Body of pancreas (tissue), 4 donors: ENCODE data around the gene PRSS33. TPM values are rescaled to one million over a fixed set of nuclear protein-coding genes. Genes with fewer than 3 reads are reported as not detected.

Experiments
- ATAC-seq: fragments of 150-250 bp; one replicate; pipeline ENCODE4 v1.9.1; 2016
- DNase-seq, 4 donors: peaks; one replicate each; pipeline ENCODE4 v3.0.0-alpha.2; 2019
- H3K27ac ChIP-seq, 4 donors: fragments of 200-600 bp; sonication (generic); 1 replicate in 3 of 4; 2 replicates in 1 of 4; pipeline versions ENCODE4 v1.5.1 to v1.6.1; 2016 to 2019; ENCODE audit warnings: mild to moderate bottlenecking in 1 of 4, mixed read lengths in 1 of 4, moderate library complexity in 1 of 4
- H3K27me3 ChIP-seq, 2 donors: fragments of 200-600 bp; sonication (generic); one replicate each; pipeline ENCODE4 v1.6.0; 2016; ENCODE audit warnings: mild to moderate bottlenecking in 1 of 2
- H3K36me3 ChIP-seq, 2 donors: fragments of 200-600 bp; sonication (generic); replicated peaks in 1 of 2; 2 replicates each; pipeline ENCODE4 v1.5.1; 2016; ENCODE audit warnings: low read depth in 2 of 2; ENCODE audit not compliant: insufficient read depth in 1 of 2
- H3K4me1 ChIP-seq: fragments of 200-600 bp; sonication (generic); one replicate; pipeline ENCODE4 v1.6.0; 2016
- H3K4me3 ChIP-seq, 2 donors: fragments of 200-600 bp; sonication (generic); 1 replicate in 1 of 2; 2 replicates in 1 of 2; pipeline ENCODE4 v1.5.1; 2016 to 2019
- H3K9me3 ChIP-seq, 3 donors: fragments of 200-600 bp; sonication (generic); 1 replicate in 2 of 3; 2 replicates in 1 of 3; pipeline ENCODE4 v1.5.1; 2016
- POLR2A ChIP-seq, 3 donors: fragments of 450-650 bp; IDR thresholded peaks; one replicate each; pipeline ENCODE4 v1.6.1; 2016; ENCODE audit warnings: antibody characterized with exemption in 3 of 3, mild to moderate bottlenecking in 2 of 3
- WGBS, 2 donors: methylation state at CpG; one replicate each; pipeline ENCODE4 v1.1.5; 2017; 5-methylcytosine and 5-hydroxymethylcytosine counted together
- intact Hi-C: fragments of 100-400 bp; cut with DNase I; formaldehyde crosslinking; loops from one replicate; pipeline ENCODE4 v1.15.1; 2023
- small RNA-seq: library from RNA; depleted of rRNA; stranded (forward); fragments of <200 nt; gene quantifications from one replicate; pipeline ENCODE3, GENCODE V24; 2016
- total RNA-seq, 2 donors: library from RNA; depleted of rRNA; stranded (reverse); fragments of >200 nt; gene quantifications; one replicate each; pipeline ENCODE4 v1.1.0, GENCODE V29; 2016
- TF ChIP-seq, protein P1 (sequence below), 7 experiments: fragments of 450-650 bp in 4 of 7; fragments of 200-600 bp in 3 of 7; sonication (generic) in 3 of 7; IDR thresholded peaks; one replicate each; pipeline ENCODE4 v1.5.1; 2016 to 2019; ENCODE audit warnings: antibody characterized with exemption in 7 of 7

Gene PRSS33
- total RNA-seq, 2 donors from 2014 or later: not detected

DNA sequence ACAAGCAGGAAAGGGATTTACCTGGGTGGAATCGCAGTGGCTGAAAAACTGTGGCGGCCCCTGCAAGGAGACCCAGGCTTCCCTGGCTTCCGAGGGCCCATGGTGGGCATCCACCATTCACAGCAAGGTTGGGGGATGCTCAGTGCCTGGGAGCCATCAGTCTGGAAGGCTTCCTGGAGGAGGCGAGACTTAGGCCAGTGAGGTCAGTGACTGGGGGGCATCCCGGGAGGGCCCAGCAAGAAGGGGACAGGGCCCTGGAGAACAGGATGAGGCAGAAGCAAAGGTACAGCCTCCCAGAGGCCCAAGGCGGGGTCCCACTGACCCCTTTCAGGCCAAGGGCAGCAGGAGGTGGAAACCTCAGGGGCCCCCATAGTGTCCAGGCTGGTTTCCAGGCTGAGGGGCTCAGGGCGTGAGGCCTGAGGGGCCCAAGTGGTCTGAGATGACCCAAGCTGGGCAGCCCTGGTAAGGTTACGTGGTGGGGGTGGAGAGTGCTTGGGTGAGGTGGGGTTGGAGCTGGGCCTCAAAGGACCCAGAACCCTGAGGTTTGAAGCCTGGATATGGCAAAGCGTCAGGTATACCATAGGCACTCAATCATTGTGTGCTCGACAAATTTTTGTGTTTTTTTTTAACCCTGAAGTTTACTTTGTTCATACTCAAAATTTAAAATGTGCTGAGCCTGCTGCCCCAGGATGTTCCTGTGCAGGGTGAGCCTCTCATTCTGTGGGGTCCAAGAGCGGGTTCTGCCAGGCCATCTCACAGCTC, 50.7 kb downstream of the PRSS33 start:
- DNase-seq (no peak), ATAC-seq (no peak)
- Histone ChIP-seq H3K36me3 (no peaks in the 10 kb centered on the region), H3K27ac (no peak overlapping the region), H3K4me1 (no peaks in the 10 kb centered on the region), H3K4me3 (no peak overlapping the region), H3K27me3 (no peaks in the 10 kb centered on the region), H3K9me3 (no peaks in the 10 kb centered on the region)
- 76 to 83% methylated on average over 5 to 11 of the region's 11 CpGs for WGBS, 2 donors
- intact Hi-C loops: no loop called here
- TF ChIP-seq, protein P1, sequence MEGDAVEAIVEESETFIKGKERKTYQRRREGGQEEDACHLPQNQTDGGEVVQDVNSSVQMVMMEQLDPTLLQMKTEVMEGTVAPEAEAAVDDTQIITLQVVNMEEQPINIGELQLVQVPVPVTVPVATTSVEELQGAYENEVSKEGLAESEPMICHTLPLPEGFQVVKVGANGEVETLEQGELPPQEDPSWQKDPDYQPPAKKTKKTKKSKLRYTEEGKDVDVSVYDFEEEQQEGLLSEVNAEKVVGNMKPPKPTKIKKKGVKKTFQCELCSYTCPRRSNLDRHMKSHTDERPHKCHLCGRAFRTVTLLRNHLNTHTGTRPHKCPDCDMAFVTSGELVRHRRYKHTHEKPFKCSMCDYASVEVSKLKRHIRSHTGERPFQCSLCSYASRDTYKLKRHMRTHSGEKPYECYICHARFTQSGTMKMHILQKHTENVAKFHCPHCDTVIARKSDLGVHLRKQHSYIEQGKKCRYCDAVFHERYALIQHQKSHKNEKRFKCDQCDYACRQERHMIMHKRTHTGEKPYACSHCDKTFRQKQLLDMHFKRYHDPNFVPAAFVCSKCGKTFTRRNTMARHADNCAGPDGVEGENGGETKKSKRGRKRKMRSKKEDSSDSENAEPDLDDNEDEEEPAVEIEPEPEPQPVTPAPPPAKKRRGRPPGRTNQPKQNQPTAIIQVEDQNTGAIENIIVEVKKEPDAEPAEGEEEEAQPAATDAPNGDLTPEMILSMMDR (IDR thresholded peaks at IDR 0.05): no peak
- no peak for TF ChIP-seq POLR2A (IDR thresholded peaks at IDR 0.05)

DNA sequence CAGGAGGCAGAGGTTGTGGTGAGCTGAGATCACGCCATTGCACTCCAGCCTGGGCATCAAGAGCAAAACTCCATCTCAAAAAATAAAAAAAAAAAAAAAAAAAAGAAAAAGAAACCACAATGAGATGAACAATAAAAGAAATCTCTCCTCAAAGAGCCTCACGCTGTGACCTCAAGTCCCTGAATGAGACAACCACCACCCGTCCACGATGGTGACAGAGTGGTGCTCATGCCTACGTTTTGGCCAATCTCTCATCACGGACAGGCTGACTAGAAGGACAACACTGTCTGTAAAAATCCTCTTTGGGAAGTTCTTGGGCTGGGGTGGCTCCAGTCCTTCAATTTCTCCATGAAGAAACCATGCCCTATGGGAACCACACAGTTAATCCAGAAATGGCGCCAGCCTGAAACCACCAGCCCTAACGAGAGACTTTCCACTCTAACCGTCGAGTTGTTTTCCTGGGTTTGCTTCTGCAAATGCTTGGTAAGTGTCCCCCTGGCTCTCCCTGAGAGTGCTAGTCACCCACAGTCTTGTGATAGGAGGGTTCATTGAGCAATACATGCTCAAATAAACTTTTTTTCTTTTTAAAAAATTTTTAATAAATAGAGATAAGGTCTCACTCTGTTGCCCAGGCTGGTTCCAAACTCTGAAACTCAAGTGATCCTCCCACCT, 52.4 kb downstream of the PRSS33 start:
- WGBS, 2 donors: 61 to 62% methylated on average over 10 of the region's 10 CpGs

More for the DNA sequence above, 52.4 kb downstream of the PRSS33 start:
- Histone ChIP-seq H3K27ac (no peak overlapping the region), H3K27me3 (no peaks in the 10 kb centered on the region), H3K36me3 (no peaks in the 10 kb centered on the region), H3K9me3 (no peaks in the 10 kb centered on the region), H3K4me3 (no peak overlapping the region), H3K4me1 (no peaks in the 10 kb centered on the region)
- TF ChIP-seq POLR2A (IDR thresholded peaks at IDR 0.05): no peak
- TF ChIP-seq, protein P1 (IDR thresholded peaks at IDR 0.05): no peak
- DNase-seq (no peak), ATAC-seq (no peak)
- intact Hi-C loops: no loop called here

Small RNA genes lying within 50 kb of the gene (small RNA-seq; reads per million reads assigned to genes)
- not detected for gene SNORA3C

Other genes starting within 250 kb of the PRSS33 start
- gene PDPK1, start 249.5 kb downstream of the PRSS33 start, total RNA-seq: 10 to 100 TPM; 20.5 to 28.0 TPM
- gene KCTD5, start 105.0 kb downstream of the PRSS33 start, total RNA-seq: 1 to 10 TPM; 6.2 to 7.3 TPM
- 1 to 10 TPM in 1 of 2 donors, not detected in 1; 2.1 TPM for gene PRSS27, start 67.3 kb downstream of the PRSS33 start, total RNA-seq
- 1,000 to 10,000 TPM in 1 of 2 donors, 100 to 1,000 TPM in 1; 231 to 1,198 TPM for gene SRRM2, start 34.9 kb downstream of the PRSS33 start, total RNA-seq
- gene ELOB, start 10.3 kb downstream of the PRSS33 start, total RNA-seq: 100 to 1,000 TPM in 1 of 2 donors, 10 to 100 TPM in 1; 77.5 to 186 TPM
- gene PRSS41, start 10.9 kb upstream of the PRSS33 start, total RNA-seq: not detected
- gene PRSS21, start 29.7 kb upstream of the PRSS33 start, total RNA-seq: 1 to 10 TPM in 1 of 2 donors, under 1 TPM in 1; 0.66 to 1.6 TPM
- gene ZG16B, start 42.7 kb upstream of the PRSS33 start, total RNA-seq: not detected
- 10 to 100 TPM in 1 of 2 donors, 1 to 10 TPM in 1; 3.6 to 19.4 TPM for gene PRSS22, start 70.6 kb upstream of the PRSS33 start, total RNA-seq
- 10 to 100 TPM; 23.6 to 49.1 TPM for gene FLYWCH2, start 95.7 kb upstream of the PRSS33 start, total RNA-seq
- 10 to 100 TPM; 24.6 to 53.7 TPM for gene FLYWCH1, start 124.4 kb upstream of the PRSS33 start, total RNA-seq
- 1 to 10 TPM in 1 of 2 donors, not detected in 1; 6.3 TPM for gene KREMEN2, start 176.7 kb upstream of the PRSS33 start, total RNA-seq
- 10 to 100 TPM in 1 of 2 donors, 1 to 10 TPM in 1; 8.8 to 13.2 TPM for gene PAQR4, start 181.8 kb upstream of the PRSS33 start, total RNA-seq
- gene PKMYT1, start 192.9 kb upstream of the PRSS33 start, total RNA-seq: under 1 TPM in 1 of 2 donors, not detected in 1; 0.26 TPM
- 10 to 100 TPM in 1 of 2 donors, 1 to 10 TPM in 1; 4.7 to 11.2 TPM for gene CLDN9, start 225.4 kb upstream of the PRSS33 start, total RNA-seq
- under 1 TPM; 0.33 to 0.78 TPM for gene CLDN6, start 230.6 kb upstream of the PRSS33 start, total RNA-seq
- 100 to 1,000 TPM; 132 to 229 TPM for gene TNFRSF12A, start 232.8 kb upstream of the PRSS33 start, total RNA-seq
- gene HCFC1R1, start 236.4 kb upstream of the PRSS33 start, total RNA-seq: 10 to 100 TPM in 1 of 2 donors, 1 to 10 TPM in 1; 6.9 to 15.3 TPM
- 10 to 100 TPM; 11.7 to 21.8 TPM for gene THOC6, start 236.5 kb upstream of the PRSS33 start, total RNA-seq
- 100 to 1,000 TPM; 132 to 357 TPM for gene BICDL2, start 249.4 kb upstream of the PRSS33 start, total RNA-seq